Adrenal gland (tissue), 12 donors: ENCODE data around the gene CCS. TPM values are rescaled to one million over a fixed set of nuclear protein-coding genes. Genes with fewer than 3 reads are reported as not detected.
"Not testable (repeated sequence)": the region's sequence is repeated elsewhere in the genome, so short reads cannot be mapped to it uniquely, and the experiment has no call there.

Experiments used
- DNase-seq, 7 donors: peaks; one replicate each; pipeline ENCODE4 v3.0.0-alpha.2; 2019 to 2020
- H3K27ac ChIP-seq, 5 donors: fragments of 200-600 bp; sonication (generic) in 4 of 5; 1 replicate in 3 of 5; 2 replicates in 2 of 5; pipeline versions ENCODE4 v1.5.1 to v1.8.0; 2016 to 2020; ENCODE audit warnings: mild to moderate bottlenecking in 1 of 5
- H3K27me3 ChIP-seq: fragments of 200-600 bp; 2 replicates; pipeline ENCODE4 v1.8.0; 2021
- H3K36me3 ChIP-seq, 2 donors: fragments of 200-600 bp; replicated peaks in 1 of 2; 1 replicate in 1 of 2; 2 replicates in 1 of 2; pipeline versions ENCODE4 v1.5.1 to v1.8.0; 2018 to 2022
- H3K4me1 ChIP-seq, 2 donors: fragments of 200-600 bp; replicated peaks in 1 of 2; 1 replicate in 1 of 2; 2 replicates in 1 of 2; pipeline versions ENCODE4 v1.5.1 to v1.8.0; 2018 to 2021
- H3K4me3 ChIP-seq, 4 donors: fragments of 200-600 bp; sonication (generic) in 3 of 4; one replicate each; pipeline ENCODE4 v1.5.1; 2016 to 2018
- H3K9me3 ChIP-seq, 3 donors: fragments of 200-600 bp; sonication (generic) in 1 of 3; replicated peaks in 1 of 3; 1 replicate in 2 of 3; 2 replicates in 1 of 3; pipeline versions ENCODE4 v1.5.1 to v1.8.0; 2016 to 2021
- POLR2A ChIP-seq, 2 donors: fragments of 450-650 bp; IDR thresholded peaks; one replicate each; pipeline ENCODE4 v1.6.1; 2017; ENCODE audit warnings: antibody characterized with exemption in 2 of 2, mild to moderate bottlenecking in 2 of 2, moderate library complexity in 1 of 2
- WGBS, 4 donors: extraction: QIAGEN DNeasy Blood & Tissue Kit in 2 of 4; methylation state at CpG; one replicate each; pipeline versions ENCODE4 v1.1.5 to v1.1.7; 2013 to 2017; 5-methylcytosine and 5-hydroxymethylcytosine counted together
- intact Hi-C, 2 donors: fragments of 100-400 bp; cut with DNase I; formaldehyde crosslinking; loops; one replicate each; pipeline versions ENCODE4 v1.14.1 to v1.15.0; 2022 to 2023
- polyA plus RNA-seq, 3 donors: library from polyadenylated mRNA; stranded (reverse); fragments of 200-250 nt in 2 of 3; fragments of 350-450 nt in 1 of 3; fragmentation: Illumina TruSeq in 1 of 3; extraction: RNeasy Lipid Tissue Mini Kit (QIAGEN cat#74804) in 1 of 3; gene quantifications; one replicate each; pipeline ENCODE4 v1.2.3, GENCODE V29; 2013 to 2014
- total RNA-seq, 9 donors: library from RNA; depleted of rRNA in 4 of 9; stranded (reverse); fragments of >200 nt in 4 of 9; fragments of 120-200 nt in 1 of 9; fragmentation: NEBNext Ultra II Directional in 1 of 9; extraction: Animal tissue kit (Norgen Biotek cat#: 25700) in 1 of 9; gene quantifications; one replicate each; pipeline versions ENCODE4 v1.1.0 to v1.2.4, GENCODE V29; 2013 to 2023
- TF ChIP-seq, protein P1 (sequence below), 6 experiments: fragments of 450-650 bp in 4 of 6; fragments of 200-600 bp in 2 of 6; sonication (generic) in 1 of 6; IDR thresholded peaks; 1 replicate in 5 of 6; 2 replicates in 1 of 6; pipeline versions ENCODE4 v1.5.1 to v1.8.0; 2016 to 2021; ENCODE audit warnings: antibody characterized with exemption in 6 of 6, mild to moderate bottlenecking in 2 of 6, moderate library complexity in 1 of 6
- donor health status: healthy with polysubstance abuse.
- donor health status: Bipolar disorder and iron deficiency.
- donor health status: DM: yes; HTN: yes; CAD: no.
- donor health status: DM: no; HTN: no; CAD: no.
- donor health status: DM: no; HTN: no; CAD: no.
- donor health status: DM: yes; HTN: yes; CAD: no.

CCS gene
- total and polyA plus RNA-seq, 12 donors = 21.9 to 204 (median 47.8) TPM

DNA sequence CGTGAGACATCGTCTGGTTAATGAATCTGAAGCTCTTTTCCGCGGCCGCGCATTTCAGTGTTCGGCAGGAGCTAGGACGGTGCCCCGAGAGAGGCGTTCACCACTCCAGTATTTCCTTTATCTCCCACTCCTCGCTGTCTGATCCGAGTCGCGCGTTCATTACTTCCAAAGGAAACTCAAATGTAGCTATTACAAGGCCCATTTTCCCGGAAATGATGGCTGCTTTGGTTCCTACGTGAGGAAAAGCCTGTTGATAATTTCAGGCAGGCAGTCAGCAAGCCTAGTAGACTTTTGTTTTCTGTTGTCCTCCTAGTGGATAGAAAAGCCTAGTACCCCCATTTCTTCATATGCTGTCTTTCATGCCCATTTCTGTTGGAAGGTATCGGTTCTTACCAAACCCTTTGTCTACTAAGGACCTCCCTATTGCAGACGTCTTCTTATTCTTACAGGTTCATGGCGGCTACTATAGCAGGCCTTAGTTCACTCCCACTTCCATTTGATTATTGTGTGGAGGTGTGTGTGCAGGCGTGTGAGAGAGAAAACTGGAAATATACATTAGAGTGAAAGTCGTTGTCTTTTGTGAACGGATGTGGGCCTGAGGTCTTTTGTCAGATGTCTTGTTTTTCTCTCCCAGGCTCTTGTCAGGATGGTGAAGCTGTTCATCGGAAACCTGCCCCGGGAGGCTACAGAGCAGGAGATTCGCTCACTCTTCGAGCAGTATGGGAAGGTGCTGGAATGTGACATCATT is 46.3 kb downstream of the CCS start:
- WGBS, 4 donors = 3 to 6% (median 5%) methylated on average over 27 of the region's 27 CpGs
- H3K27me3 ChIP-seq = no peaks in the 10 kb centered on the region
- H3K9me3 ChIP-seq = no peaks in the 10 kb centered on the region
- peaks cover 0 to 39% of the 10 kb centered on the region in 2 donors for H3K36me3 ChIP-seq
- peaks cover 57 to 58% of the 10 kb centered on the region in 2 donors for H3K4me1 ChIP-seq
- H3K4me3 ChIP-seq = peak overlapping the region; percentile 64 to 94 (median 70)
- intact Hi-C loops = no loop called here
- TF ChIP-seq, protein P1, sequence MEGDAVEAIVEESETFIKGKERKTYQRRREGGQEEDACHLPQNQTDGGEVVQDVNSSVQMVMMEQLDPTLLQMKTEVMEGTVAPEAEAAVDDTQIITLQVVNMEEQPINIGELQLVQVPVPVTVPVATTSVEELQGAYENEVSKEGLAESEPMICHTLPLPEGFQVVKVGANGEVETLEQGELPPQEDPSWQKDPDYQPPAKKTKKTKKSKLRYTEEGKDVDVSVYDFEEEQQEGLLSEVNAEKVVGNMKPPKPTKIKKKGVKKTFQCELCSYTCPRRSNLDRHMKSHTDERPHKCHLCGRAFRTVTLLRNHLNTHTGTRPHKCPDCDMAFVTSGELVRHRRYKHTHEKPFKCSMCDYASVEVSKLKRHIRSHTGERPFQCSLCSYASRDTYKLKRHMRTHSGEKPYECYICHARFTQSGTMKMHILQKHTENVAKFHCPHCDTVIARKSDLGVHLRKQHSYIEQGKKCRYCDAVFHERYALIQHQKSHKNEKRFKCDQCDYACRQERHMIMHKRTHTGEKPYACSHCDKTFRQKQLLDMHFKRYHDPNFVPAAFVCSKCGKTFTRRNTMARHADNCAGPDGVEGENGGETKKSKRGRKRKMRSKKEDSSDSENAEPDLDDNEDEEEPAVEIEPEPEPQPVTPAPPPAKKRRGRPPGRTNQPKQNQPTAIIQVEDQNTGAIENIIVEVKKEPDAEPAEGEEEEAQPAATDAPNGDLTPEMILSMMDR (IDR thresholded peaks at IDR 0.05) = peak in 2 of 6 experiments; percentile 11 to 13
- no peak for TF ChIP-seq POLR2A (IDR thresholded peaks at IDR 0.05)
- peak in 4 of 7 donors; percentile 37 to 70 (median 42) for DNase-seq
- peak overlapping the region; percentile 70 to 95 (median 89) for H3K27ac ChIP-seq

DNA sequence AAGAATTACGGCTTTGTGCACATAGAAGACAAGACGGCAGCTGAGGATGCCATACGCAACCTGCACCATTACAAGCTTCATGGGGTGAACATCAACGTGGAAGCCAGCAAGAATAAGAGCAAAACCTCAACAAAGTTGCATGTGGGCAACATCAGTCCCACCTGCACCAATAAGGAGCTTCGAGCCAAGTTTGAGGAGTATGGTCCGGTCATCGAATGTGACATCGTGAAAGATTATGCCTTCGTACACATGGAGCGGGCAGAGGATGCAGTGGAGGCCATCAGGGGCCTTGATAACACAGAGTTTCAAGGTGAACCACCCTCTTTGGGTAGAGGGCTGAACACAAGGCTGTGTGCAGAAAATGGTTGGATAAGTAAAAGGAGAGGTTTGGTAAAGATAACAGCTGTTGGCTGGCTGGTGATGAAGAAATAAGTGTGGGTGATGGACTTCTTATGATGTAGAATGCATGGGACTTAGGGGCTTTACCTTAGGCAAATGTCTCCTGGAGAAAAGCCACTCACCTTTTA is 46.9 kb downstream of the CCS start:
- intact Hi-C loops = loop anchor here in 1 of 2 donors (10.0 kb wide), 1 partner anchor 565 kb away; the partner anchor contains the start of gene PACS1
- 23 to 52% (median 37%) methylated on average over 7 to 9 of the region's 10 CpGs for WGBS, 4 donors

DNA sequence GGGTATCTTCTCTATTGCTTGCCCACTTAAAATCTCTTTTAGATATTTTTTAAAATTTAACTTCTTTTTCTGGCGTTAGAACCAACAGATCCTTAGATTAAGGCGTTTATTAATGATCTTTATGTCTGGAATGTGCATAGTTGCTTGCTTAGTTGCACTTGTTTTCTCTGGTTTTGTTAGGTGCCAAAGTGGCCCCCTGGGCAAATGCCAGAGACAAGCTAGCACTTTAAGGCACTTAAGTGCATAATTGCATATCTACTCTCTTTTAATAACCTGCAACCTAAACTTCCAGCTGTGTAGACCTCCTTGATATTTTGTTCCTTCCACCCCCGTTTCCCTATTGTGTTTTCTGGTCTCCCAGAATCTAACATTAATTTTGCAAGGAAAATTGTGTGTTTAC is 48.8 kb downstream of the CCS start:
- TF ChIP-seq, protein P1 (IDR thresholded peaks at IDR 0.05) = no peak
- TF ChIP-seq POLR2A (IDR thresholded peaks at IDR 0.05) = no peak
- H3K4me1 ChIP-seq = peaks cover 72 to 83% of the 10 kb centered on the region in 2 donors
- no peaks in the 10 kb centered on the region for H3K9me3 ChIP-seq
- DNase-seq = no peak
- WGBS, 4 donors = 20 to 28% (median 22%) methylated on average over 3 of the region's 3 CpGs
- peaks cover 0 to 64% of the 10 kb centered on the region in 2 donors for H3K36me3 ChIP-seq
- no peaks in the 10 kb centered on the region for H3K27me3 ChIP-seq
- no peak overlapping the region for H3K27ac ChIP-seq
- H3K4me3 ChIP-seq = peak overlapping the region in 1 of 4 donors; percentile 94
- intact Hi-C loops = loop anchor here in 1 of 2 donors (10.0 kb wide), 1 partner anchor 567 kb away; the partner anchor contains the start of gene PACS1

More for the DNA sequence above, 46.9 kb downstream of the CCS start:
- H3K27ac ChIP-seq = peak overlapping the region in 2 of 5 donors; percentile 13 to 89
- H3K9me3 ChIP-seq, DNase-seq, H3K27me3 ChIP-seq: not testable (repeated sequence)
- H3K36me3 ChIP-seq = peaks cover 0 to 45% of the 10 kb centered on the region in 2 donors
- peak overlapping the region in 2 of 4 donors; percentile 65 to 94 for H3K4me3 ChIP-seq
- peaks cover 63 to 64% of the 10 kb centered on the region in 2 donors for H3K4me1 ChIP-seq

DNA sequence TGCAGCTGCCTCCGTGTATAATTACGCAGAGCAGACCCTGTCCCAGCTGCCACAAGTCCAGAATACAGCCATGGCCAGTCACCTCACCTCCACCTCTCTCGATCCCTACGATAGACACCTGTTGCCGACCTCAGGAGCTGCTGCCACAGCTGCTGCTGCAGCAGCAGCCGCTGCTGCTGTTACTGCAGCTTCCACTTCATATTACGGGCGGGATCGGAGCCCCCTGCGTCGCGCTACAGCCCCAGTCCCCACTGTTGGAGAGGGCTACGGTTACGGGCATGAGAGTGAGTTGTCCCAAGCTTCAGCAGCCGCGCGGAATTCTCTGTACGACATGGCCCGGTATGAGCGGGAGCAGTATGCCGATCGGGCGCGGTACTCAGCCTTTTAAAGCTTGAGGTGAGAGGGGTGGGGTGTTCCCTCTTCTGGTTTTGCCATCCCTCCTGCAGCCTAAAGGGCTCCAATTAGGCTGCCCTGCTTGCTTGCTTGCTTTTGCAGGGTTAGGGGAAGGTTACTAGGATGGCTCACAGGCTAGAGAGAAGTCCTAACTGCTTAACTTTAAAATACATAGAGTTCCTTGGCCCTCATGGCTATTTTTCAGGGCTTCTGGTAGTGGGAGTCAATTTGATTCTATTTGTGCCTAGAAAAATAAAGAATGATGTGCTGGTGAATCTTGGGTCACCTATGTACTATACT is 50.9 kb downstream of the CCS start:
- no peak for TF ChIP-seq POLR2A (IDR thresholded peaks at IDR 0.05)
- TF ChIP-seq, protein P1 (IDR thresholded peaks at IDR 0.05) = no peak
- Histone ChIP-seq H3K36me3 (peaks cover 0 to 83% of the 10 kb centered on the region in 2 donors), H3K9me3 (no peaks in the 10 kb centered on the region), H3K4me3 (no peak overlapping the region), H3K4me1 (peaks cover 66 to 80% of the 10 kb centered on the region in 2 donors), H3K27me3 (no peaks in the 10 kb centered on the region), H3K27ac (no peak overlapping the region)
- intact Hi-C loops = loop anchor here in 1 of 2 donors (10.0 kb wide), 1 partner anchor 569 kb away; the partner anchor contains the start of gene PACS1
- DNase-seq = no peak
- whole genome bisulfite sequencing, 4 donors = 80 to 93% (median 82%) methylated on average over 21 to 24 of the region's 24 CpGs
